ENCODE measurements around the gene CHRM5.

The CHRM5 gene

DNA sequence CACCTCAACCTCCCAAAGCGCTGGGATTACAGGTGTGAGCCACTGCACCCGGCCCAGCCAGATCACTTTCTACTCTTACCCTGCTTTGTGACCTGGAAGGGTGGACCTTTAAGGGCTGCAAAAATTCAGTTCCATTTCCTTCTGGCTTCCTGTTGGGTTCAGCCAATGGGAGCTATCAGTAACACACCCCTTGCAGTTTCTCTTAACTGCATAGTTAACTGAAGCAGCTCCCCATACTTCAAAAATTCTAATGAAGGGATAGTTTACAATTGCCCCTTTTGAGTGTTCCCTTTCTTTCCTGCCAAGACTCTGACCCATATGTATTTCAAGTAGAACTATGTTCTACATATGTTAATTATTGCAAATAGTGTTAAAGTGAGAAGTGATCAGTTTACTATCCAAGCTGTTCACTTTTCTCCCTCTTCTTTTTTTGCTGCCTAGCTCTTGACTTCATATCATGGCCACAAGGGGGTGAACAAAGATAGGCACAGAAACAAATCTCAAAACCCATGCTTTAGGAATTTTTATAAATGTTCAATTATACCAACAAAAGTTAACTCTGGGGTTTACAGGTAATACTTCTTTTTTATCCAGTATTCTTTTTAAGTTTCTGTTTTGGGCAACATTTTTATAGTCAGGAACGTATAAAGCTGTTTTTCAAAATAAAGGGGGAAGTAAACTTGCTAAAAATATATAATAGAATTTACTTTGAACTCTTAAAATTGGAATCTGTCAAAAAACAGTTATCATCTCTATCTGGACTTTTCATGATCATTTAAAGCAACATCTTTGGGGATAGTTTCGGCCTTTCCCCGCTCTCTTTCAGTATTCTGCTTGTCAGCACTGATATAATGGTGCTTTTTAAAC, 141.7 kb downstream of the CHRM5 start:
- Histone ChIP-seq H3K4me3 (ENCODE audit: low read length) (no peak overlapping the region), H3K9me3 (ENCODE audit: control insufficient read depth, low read depth, low read length) (no peaks in the 10 kb centered on the region), H3K27me3 (ENCODE audit: control insufficient read depth, insufficient read depth, low read length) (no peaks in the 10 kb centered on the region), H3K27ac (ENCODE audit: low read length) (no peak overlapping the region), H3K36me3 (ENCODE audit: control insufficient read depth, low read depth, low read length) (no peaks in the 10 kb centered on the region), H3K4me1 (ENCODE audit: control insufficient read depth, low read depth, low read length) (no peaks in the 10 kb centered on the region), H3K9ac (ENCODE audit: low read length) (no peak overlapping the region)

DNA sequence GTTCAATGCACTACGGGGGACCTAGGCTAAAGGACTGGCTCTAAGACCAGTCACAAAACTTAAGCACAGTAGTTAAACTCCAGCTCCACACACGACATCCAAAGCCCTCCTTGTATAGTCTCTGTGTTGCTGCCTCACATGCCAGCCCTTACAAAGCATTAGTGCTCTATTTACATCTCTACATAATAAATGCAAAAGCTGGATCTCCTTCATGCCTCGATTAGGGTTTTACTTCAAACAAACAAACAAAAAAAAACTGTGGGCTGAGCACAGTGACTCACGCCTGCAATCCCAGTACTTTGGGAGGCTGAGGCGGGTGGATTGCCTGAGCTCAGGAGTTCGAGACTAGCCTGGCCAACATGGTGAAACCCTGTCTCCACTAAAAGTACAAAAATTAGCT, 143.2 kb downstream of the CHRM5 start:
- no peak overlapping the region for H3K27ac ChIP-seq (ENCODE audit: low read length)
- H3K27me3 ChIP-seq (ENCODE audit: control insufficient read depth, insufficient read depth, low read length) = no peaks in the 10 kb centered on the region
- H3K9ac ChIP-seq (ENCODE audit: low read length) = no peak overlapping the region
- H3K9me3 ChIP-seq (ENCODE audit: control insufficient read depth, low read depth, low read length) = no peaks in the 10 kb centered on the region
- H3K36me3 ChIP-seq (ENCODE audit: control insufficient read depth, low read depth, low read length) = no peaks in the 10 kb centered on the region
- H3K4me1 ChIP-seq (ENCODE audit: control insufficient read depth, low read depth, low read length) = no peaks in the 10 kb centered on the region
- H3K4me3 ChIP-seq (ENCODE audit: low read length) = no peak overlapping the region

DNA sequence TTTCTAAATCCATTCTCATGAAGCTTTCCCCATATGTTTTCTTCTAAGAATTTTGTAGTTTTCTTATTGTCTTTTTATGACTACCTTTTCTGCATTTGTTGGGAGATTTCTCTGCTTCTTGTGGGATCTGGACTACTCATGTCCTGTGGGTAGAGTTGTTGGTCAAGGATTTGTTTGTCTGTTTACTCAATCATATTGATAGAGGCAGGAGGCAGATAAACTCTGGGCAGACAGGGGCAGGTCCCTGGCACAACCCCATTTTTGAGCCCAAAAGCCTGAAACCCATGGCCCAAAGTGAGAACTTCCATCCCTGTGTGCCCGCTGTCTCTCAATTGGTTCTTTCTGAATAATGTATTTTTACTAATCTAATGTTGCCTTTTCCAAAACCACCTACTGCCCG, 145.9 kb downstream of the CHRM5 start:
- Histone ChIP-seq H3K4me1 (ENCODE audit: control insufficient read depth, low read depth, low read length) (no peaks in the 10 kb centered on the region), H3K27ac (ENCODE audit: low read length) (no peak overlapping the region), H3K9me3 (ENCODE audit: control insufficient read depth, low read depth, low read length) (no peaks in the 10 kb centered on the region), H3K36me3 (ENCODE audit: control insufficient read depth, low read depth, low read length) (no peaks in the 10 kb centered on the region), H3K27me3 (ENCODE audit: control insufficient read depth, insufficient read depth, low read length) (no peaks in the 10 kb centered on the region), H3K9ac (ENCODE audit: low read length) (no peak overlapping the region), H3K4me3 (ENCODE audit: low read length) (no peak overlapping the region)

DNA sequence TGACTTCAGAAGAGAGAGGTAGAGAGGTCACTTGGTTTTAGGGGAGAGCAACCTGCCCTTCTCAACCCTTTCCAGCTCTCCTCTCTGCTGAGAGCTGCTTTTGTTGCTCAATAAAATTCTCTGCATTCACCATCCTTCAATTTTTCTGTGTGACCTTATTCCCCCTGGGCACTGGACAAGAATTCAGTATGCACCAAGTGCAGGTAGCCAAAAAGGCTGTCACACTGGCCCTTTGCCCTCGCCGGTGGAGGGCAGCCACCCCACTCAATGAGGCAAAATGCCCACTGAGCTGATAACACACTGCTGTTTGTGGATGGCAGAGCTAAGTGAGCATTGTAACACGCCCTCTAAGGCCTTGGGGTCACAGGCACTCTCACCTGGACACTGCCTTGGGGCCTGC, 146.4 kb downstream of the CHRM5 start:
- Histone ChIP-seq H3K4me3 (ENCODE audit: low read length) (no peak overlapping the region), H3K9ac (ENCODE audit: low read length) (no peak overlapping the region), H3K4me1 (ENCODE audit: control insufficient read depth, low read depth, low read length) (no peaks in the 10 kb centered on the region), H3K9me3 (ENCODE audit: control insufficient read depth, low read depth, low read length) (no peaks in the 10 kb centered on the region), H3K27ac (ENCODE audit: low read length) (no peak overlapping the region), H3K27me3 (ENCODE audit: control insufficient read depth, insufficient read depth, low read length) (no peaks in the 10 kb centered on the region), H3K36me3 (ENCODE audit: control insufficient read depth, low read depth, low read length) (no peaks in the 10 kb centered on the region)

DNA sequence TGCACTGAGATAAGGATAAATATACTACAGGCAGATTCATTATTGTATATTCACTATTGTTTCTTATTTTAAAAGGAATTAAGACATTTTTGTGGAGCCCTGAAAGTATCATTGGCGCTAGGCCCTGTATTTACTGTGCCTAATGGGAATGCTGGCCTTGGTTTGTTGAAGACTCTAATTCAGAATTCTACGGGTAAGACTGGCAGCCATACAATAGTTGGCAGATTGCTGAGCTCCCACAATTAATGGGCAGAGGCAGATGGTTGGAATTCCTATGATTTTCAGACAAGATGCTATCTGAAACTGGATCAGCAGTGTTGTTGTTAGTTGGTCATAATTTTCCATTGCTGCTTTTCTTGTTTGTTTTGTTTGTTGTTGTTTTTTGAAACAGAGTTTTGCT, 148.3 kb downstream of the CHRM5 start:
- no peaks in the 10 kb centered on the region for H3K36me3 ChIP-seq (ENCODE audit: control insufficient read depth, low read depth, low read length)
- H3K9me3 ChIP-seq (ENCODE audit: control insufficient read depth, low read depth, low read length) = no peaks in the 10 kb centered on the region
- no peak overlapping the region for H3K9ac ChIP-seq (ENCODE audit: low read length)
- H3K4me1 ChIP-seq (ENCODE audit: control insufficient read depth, low read depth, low read length) = no peaks in the 10 kb centered on the region
- H3K4me3 ChIP-seq (ENCODE audit: low read length) = no peak overlapping the region
- no peaks in the 10 kb centered on the region for H3K27me3 ChIP-seq (ENCODE audit: control insufficient read depth, insufficient read depth, low read length)
- H3K27ac ChIP-seq (ENCODE audit: low read length) = no peak overlapping the region
